Measurements from ENCODE around the gene THYN1. TPM values are rescaled to one million over a fixed set of nuclear protein-coding genes. Genes with fewer than 3 reads are reported as not detected.

The THYN1 gene
- total RNA-seq, 1 experiment from 2014 or later = 56.6 TPM

DNA sequence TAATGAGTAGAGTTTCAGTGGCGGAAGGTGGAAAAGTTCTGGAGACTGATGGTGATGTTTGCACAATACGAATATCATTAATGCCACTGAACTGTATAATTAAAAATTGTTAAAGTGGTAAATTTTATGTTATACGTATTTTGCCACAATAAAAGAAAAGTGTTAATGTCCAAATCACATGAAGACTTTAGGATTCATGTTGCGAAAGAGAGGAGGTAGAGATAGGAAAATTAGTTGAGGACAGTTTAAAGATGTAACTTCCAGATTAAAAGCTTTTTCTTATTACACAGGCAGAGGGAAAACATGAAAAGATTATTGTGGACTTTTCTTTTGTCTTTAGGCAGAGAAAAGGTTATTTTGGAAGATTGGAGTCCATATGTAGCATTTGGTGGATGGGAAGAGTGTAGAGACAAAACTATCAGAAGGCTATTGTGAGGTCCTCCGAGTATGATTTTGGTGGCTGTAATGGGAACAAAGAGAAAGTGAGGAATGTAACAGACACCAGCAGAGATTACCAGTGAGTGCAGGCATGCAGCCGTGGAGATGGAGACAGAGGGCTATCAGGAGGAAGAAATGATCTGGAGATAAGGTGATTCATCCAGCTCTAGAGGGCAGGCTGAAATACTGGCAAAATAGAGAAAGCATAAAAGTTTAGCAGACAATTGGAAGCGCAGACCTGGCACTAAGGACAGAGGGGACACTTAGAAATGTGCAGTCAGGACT is 16.2 kb downstream of the THYN1 start:
- POLR2A ChIA-PET (ENCODE audit: unreplicated experiment) = no interaction called here
- BruUV-seq (replicated peaks) = no TSS peak

DNA sequence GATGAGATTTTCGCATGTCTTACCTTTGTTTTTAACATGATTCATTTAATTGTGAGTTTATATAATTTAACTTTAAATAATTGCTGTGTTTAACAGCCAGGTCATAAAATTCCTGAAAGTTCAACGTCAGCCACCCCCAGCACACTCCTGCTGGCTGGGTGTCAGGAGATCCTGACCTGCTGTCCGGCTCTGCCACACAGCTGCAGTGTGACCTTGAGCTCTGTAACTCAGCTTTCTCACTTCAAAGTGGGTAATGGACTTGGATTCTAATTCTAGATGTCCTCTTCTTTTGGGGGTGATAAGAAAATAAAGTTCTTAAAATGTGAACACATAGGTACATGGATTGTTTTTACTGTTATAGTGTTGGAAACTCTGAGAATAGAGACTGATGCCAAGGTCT is 17.8 kb downstream of the THYN1 start:
- H3K4me2 ChIP-seq (ENCODE audit: low read length) = no peak overlapping the region
- TF ChIP-seq, protein P1, sequence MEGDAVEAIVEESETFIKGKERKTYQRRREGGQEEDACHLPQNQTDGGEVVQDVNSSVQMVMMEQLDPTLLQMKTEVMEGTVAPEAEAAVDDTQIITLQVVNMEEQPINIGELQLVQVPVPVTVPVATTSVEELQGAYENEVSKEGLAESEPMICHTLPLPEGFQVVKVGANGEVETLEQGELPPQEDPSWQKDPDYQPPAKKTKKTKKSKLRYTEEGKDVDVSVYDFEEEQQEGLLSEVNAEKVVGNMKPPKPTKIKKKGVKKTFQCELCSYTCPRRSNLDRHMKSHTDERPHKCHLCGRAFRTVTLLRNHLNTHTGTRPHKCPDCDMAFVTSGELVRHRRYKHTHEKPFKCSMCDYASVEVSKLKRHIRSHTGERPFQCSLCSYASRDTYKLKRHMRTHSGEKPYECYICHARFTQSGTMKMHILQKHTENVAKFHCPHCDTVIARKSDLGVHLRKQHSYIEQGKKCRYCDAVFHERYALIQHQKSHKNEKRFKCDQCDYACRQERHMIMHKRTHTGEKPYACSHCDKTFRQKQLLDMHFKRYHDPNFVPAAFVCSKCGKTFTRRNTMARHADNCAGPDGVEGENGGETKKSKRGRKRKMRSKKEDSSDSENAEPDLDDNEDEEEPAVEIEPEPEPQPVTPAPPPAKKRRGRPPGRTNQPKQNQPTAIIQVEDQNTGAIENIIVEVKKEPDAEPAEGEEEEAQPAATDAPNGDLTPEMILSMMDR (conservative IDR thresholded peaks at IDR 0.05; ENCODE audit: low read depth, low read length) = no peak
- TF ChIP-seq EZH2 (IDR thresholded peaks at IDR 0.05; ENCODE audit: low read length, unreplicated experiment) = no peak
- H3K36me3 ChIP-seq (ENCODE audit: low read depth, low read length) = peaks cover 8% of the 10 kb centered on the region
- no peaks in the 10 kb centered on the region for H3F3A ChIP-seq (ENCODE audit: low read length, unreplicated experiment)
- intact Hi-C loops (cut with micrococcal nuclease) = no loop called here
- POLR2A ChIA-PET (ENCODE audit: unreplicated experiment) = no interaction called here
- H3K27me3 ChIP-seq (ENCODE audit: low read length) = no peaks in the 10 kb centered on the region
- ATAC-seq = no peak
- H3K79me2 ChIP-seq (ENCODE audit: low read length) = peaks cover 38% of the 10 kb centered on the region
- no peak overlapping the region for H3K9ac ChIP-seq (ENCODE audit: low read length)
- no peak for DNase-seq
- CTCF ChIA-PET = no interaction called here
- no TSS peak for BruUV-seq (replicated peaks)
- H4K20me1 ChIP-seq (ENCODE audit: low read length) = no peaks in the 10 kb centered on the region
- H3K4me3 ChIP-seq (ENCODE audit: low read length) = no peak overlapping the region
- H3K9me2 ChIP-seq (replicated peaks; ENCODE audit: low read length) = no peaks in the 10 kb centered on the region
- H2AFZ ChIP-seq (ENCODE audit: low read length) = no peak overlapping the region
- H3K9me3 ChIP-seq (ENCODE audit: low read length) = no peaks in the 10 kb centered on the region
- no peak overlapping the region for H3K27ac ChIP-seq (ENCODE audit: low read length)
- no peaks in the 10 kb centered on the region for H3K4me1 ChIP-seq (ENCODE audit: insufficient read depth, low read length)

More for the DNA sequence above, 16.2 kb downstream of the THYN1 start:
- TF ChIP-seq, protein P1 (conservative IDR thresholded peaks at IDR 0.05; ENCODE audit: low read depth, low read length) = no peak
- no peak for TF ChIP-seq EZH2phosphoT487 (IDR thresholded peaks at IDR 0.05; ENCODE audit: borderline replicate concordance, low read length)
- no peak for TF ChIP-seq EZH2 (IDR thresholded peaks at IDR 0.05; ENCODE audit: low read length, unreplicated experiment)
- no peak overlapping the region for H3K9ac ChIP-seq (ENCODE audit: low read length)
- no peaks in the 10 kb centered on the region for H3K27me3 ChIP-seq (ENCODE audit: low read length)
- no peaks in the 10 kb centered on the region for H3F3A ChIP-seq (ENCODE audit: low read length, unreplicated experiment)
- intact Hi-C loops (cut with micrococcal nuclease) = no loop called here
- ATAC-seq = no peak
- no peak overlapping the region for H3K4me2 ChIP-seq (ENCODE audit: low read length)
- H2AFZ ChIP-seq (ENCODE audit: low read length) = no peak overlapping the region
- no peaks in the 10 kb centered on the region for H3K9me3 ChIP-seq (ENCODE audit: low read length)
- H3K9me2 ChIP-seq (replicated peaks; ENCODE audit: low read length) = no peaks in the 10 kb centered on the region
- peaks cover 25% of the 10 kb centered on the region for H3K79me2 ChIP-seq (ENCODE audit: low read length)
- no peaks in the 10 kb centered on the region for H4K20me1 ChIP-seq (ENCODE audit: low read length)
- H3K4me1 ChIP-seq (ENCODE audit: insufficient read depth, low read length) = no peaks in the 10 kb centered on the region
- CTCF ChIA-PET = no interaction called here
- no peak overlapping the region for H3K27ac ChIP-seq (ENCODE audit: low read length)
- no peak overlapping the region for H3K4me3 ChIP-seq (ENCODE audit: low read length)
- peaks cover 14% of the 10 kb centered on the region for H3K36me3 ChIP-seq (ENCODE audit: low read depth, low read length)
- DNase-seq = no peak

DNA sequence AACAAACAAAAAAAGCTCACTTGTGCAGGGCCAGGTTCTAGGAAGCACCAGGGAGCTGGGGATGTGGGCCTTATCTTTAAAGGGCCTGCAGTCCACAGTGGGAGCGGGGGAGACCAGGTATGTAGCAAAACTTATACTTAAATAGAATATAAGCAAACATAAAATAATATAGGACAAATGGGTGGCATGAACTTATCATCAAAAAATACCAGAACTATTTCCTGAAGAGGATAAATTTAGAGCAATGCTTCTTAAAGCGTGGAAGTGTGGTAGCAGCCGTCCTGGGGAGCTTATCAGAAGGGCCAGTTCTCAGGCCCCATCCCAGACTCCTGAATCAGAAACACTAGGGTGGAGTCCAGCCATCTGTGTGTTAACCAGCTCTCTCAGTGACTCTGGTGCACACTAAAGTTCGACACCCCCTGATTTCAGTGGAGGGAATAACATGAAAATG is 19.4 kb downstream of the THYN1 start:
- DNase-seq (no peak), ATAC-seq (no peak)
- H3K9me2 ChIP-seq (replicated peaks; ENCODE audit: low read length) = no peaks in the 10 kb centered on the region
- no peak for TF ChIP-seq EZH2phosphoT487 (IDR thresholded peaks at IDR 0.05; ENCODE audit: borderline replicate concordance, low read length)
- no peak for TF ChIP-seq EZH2 (IDR thresholded peaks at IDR 0.05; ENCODE audit: low read length, unreplicated experiment)
- TF ChIP-seq, protein P1 (conservative IDR thresholded peaks at IDR 0.05; ENCODE audit: low read depth, low read length) = no peak
- no peaks in the 10 kb centered on the region for H3F3A ChIP-seq (ENCODE audit: low read length, unreplicated experiment)
- H3K79me2 ChIP-seq (ENCODE audit: low read length) = peaks cover 55% of the 10 kb centered on the region
- H3K36me3 ChIP-seq (ENCODE audit: low read depth, low read length) = no peaks in the 10 kb centered on the region
- no peak overlapping the region for H2AFZ ChIP-seq (ENCODE audit: low read length)
- no peaks in the 10 kb centered on the region for H3K27me3 ChIP-seq (ENCODE audit: low read length)
- H3K27ac ChIP-seq (ENCODE audit: low read length) = no peak overlapping the region
- no peak overlapping the region for H3K4me2 ChIP-seq (ENCODE audit: low read length)
- H3K9me3 ChIP-seq (ENCODE audit: low read length) = no peaks in the 10 kb centered on the region
- intact Hi-C loops (cut with micrococcal nuclease) = no loop called here
- no peaks in the 10 kb centered on the region for H3K4me1 ChIP-seq (ENCODE audit: insufficient read depth, low read length)
- no peak overlapping the region for H3K9ac ChIP-seq (ENCODE audit: low read length)
- CTCF ChIA-PET = no interaction called here
- no peaks in the 10 kb centered on the region for H4K20me1 ChIP-seq (ENCODE audit: low read length)
- no TSS peak for BruUV-seq (replicated peaks)
- POLR2A ChIA-PET (ENCODE audit: unreplicated experiment) = no interaction called here
- H3K4me3 ChIP-seq (ENCODE audit: low read length) = no peak overlapping the region

Data from PC-3 (cell line).